OCI-LY7 (cell line): ENCODE measurements around the gene KATNAL2.

Experiments used
- EZH2phosphoT487 ChIP-seq: fragments of 200-600 bp; sonication (generic); IDR thresholded peaks from 2 replicates; pipeline ENCODE4 v1.6.1; 2018; ENCODE audit warnings: low read depth, borderline replicate concordance, mild to moderate bottlenecking, mixed run types, antibody characterized with exemption, low read length, moderate library complexity, mixed read lengths
- TF ChIP-seq, protein P1 (sequence below): fragments of 200-600 bp; sonication (generic); conservative IDR thresholded peaks from 2 replicates; pipeline ENCODE4 v1.5.1; 2014; ENCODE audit warnings: mild to moderate bottlenecking, antibody characterized with exemption, low read length, moderate library complexity, mixed read lengths

GRCh38 chr18:46946656-46947282, 29.4 kb downstream of the KATNAL2 start:
- TF ChIP-seq, protein P1, sequence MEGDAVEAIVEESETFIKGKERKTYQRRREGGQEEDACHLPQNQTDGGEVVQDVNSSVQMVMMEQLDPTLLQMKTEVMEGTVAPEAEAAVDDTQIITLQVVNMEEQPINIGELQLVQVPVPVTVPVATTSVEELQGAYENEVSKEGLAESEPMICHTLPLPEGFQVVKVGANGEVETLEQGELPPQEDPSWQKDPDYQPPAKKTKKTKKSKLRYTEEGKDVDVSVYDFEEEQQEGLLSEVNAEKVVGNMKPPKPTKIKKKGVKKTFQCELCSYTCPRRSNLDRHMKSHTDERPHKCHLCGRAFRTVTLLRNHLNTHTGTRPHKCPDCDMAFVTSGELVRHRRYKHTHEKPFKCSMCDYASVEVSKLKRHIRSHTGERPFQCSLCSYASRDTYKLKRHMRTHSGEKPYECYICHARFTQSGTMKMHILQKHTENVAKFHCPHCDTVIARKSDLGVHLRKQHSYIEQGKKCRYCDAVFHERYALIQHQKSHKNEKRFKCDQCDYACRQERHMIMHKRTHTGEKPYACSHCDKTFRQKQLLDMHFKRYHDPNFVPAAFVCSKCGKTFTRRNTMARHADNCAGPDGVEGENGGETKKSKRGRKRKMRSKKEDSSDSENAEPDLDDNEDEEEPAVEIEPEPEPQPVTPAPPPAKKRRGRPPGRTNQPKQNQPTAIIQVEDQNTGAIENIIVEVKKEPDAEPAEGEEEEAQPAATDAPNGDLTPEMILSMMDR: no peak
- no peak for TF ChIP-seq EZH2phosphoT487
